Effector memory CD8-positive, alpha-beta T cell (primary cell): ENCODE data around the gene TSPAN16.

Experiments used
- ATAC-seq: fragments of 150-1000 bp; cut with Tn5 transposase; replicated peaks from 2 replicates; pipeline ENCODE4 v1.10.0; 2021; ENCODE audit warnings: mild to moderate bottlenecking, moderate library complexity
- DNase-seq, 3 experiments: peaks; one replicate each; pipeline ENCODE4 v3.0.0; 2021
- H3K27ac Mint-ChIP-seq, 2 donors: one replicate each; pipeline ENCODE4 v1.8.0; 2022; ENCODE audit warnings: mild to moderate bottlenecking in 2 of 2, mixed read lengths in 2 of 2, moderate library complexity in 2 of 2
- H3K27me3 Mint-ChIP-seq, 2 donors: one replicate each; pipeline ENCODE4 v1.8.0; 2022; ENCODE audit warnings: mixed read lengths in 2 of 2
- H3K36me3 Mint-ChIP-seq: one replicate; pipeline ENCODE4 v1.8.0; 2022; ENCODE audit warnings: mild to moderate bottlenecking, moderate library complexity, mixed read lengths; ENCODE audit not compliant: insufficient read depth
- H3K4me1 Mint-ChIP-seq, 2 donors: one replicate each; pipeline ENCODE4 v1.8.0; 2022; ENCODE audit warnings: low read depth in 2 of 2, mixed read lengths in 2 of 2
- H3K4me3 Mint-ChIP-seq, 2 donors: one replicate each; pipeline ENCODE4 v1.8.0; 2022; ENCODE audit warnings: mild to moderate bottlenecking in 2 of 2, mixed read lengths in 2 of 2, moderate library complexity in 2 of 2
- H3K9me3 Mint-ChIP-seq, 2 donors: one replicate each; pipeline ENCODE4 v1.8.0; 2022; ENCODE audit warnings: mixed read lengths in 2 of 2
- total RNA-seq, 9 experiments: gene quantifications; one replicate each; lab custom pipeline; 2026; lab: John Stamatoyannopoulos, UW

Gene TSPAN16, protein sequence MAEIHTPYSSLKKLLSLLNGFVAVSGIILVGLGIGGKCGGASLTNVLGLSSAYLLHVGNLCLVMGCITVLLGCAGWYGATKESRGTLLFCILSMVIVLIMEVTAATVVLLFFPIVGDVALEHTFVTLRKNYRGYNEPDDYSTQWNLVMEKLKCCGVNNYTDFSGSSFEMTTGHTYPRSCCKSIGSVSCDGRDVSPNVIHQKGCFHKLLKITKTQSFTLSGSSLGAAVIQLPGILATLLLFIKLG
- total RNA-seq: 0 to 0.07 (median 0) reads per million in 9 experiments

DNA sequence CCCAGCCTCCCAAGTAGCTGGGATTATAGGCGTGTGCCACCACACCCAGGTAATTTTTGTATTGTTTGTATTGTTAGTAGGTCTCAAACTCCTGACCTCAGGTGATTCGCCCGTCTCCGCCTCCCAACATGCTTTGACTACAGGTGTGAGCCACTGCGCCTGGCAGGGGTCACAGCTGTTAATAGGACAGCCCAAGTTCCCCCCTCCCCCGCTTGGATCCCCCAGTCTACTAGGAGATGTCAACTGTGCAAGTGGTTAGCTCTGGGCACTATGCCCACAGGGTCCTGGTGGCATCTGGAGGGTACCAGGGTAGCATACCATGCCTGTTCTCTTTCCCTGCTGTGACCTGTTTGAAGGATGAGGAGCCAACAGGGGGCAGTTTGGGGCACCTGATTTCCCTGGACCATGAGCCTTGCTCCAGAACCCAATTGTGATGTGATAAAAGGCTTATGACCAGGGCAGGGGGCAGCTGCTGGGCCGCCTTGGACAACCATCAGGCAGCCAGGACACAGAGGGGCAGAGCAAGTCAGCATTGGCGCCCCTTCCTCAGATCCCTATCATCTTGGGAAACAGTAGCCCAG lies at the start of gene TSPAN16:
Gene TSPAN16, plus strand, starts transcription at position 496 of the 581 bp plus-strand sequence. CDS start 138 bp downstream, outside the sequence.
- H3K4me3 Mint-ChIP-seq: no peak within 1 kb of the TSS
- H3K4me1 Mint-ChIP-seq: peaks cover 4 to 8% of the 10 kb centered on the region in 2 donors
- DNase-seq: no peak
- no peaks in the 10 kb centered on the region for H3K36me3 Mint-ChIP-seq
- no peaks in the 10 kb centered on the region for H3K9me3 Mint-ChIP-seq
- H3K27ac Mint-ChIP-seq: no peak within 1 kb of the TSS
- peaks cover 20 to 51% of the 10 kb centered on the region in 2 donors for H3K27me3 Mint-ChIP-seq
- no peak for ATAC-seq

DNA sequence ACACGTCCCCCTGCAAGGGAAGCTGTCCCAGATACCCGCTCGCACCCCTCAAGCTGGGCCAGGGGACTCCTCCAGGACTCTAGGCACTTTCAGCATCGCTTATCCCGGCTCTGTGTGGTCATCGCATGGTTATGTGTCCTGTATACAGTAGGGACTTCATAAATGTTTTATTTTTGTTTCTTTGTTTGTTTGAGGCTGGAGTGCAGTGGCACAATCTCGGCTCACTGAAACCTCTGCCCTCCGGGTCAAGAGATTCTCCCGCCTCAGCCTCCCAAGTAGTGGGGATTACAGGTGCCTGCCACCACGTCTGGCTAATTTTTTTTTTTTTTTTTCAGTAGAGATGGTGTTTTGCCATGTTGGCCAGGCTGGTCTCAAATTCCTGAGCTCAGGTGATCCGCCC lies 49.0 kb upstream of the TSPAN16 start:
- DNase-seq (no peak), ATAC-seq (no peak)
- Mint-ChIP-seq H3K27ac (no peak overlapping the region), H3K27me3 (peaks cover 0 to 29% of the 10 kb centered on the region in 2 donors), H3K4me3 (no peak overlapping the region), H3K36me3 (no peaks in the 10 kb centered on the region), H3K4me1 (peaks cover 0 to 10% of the 10 kb centered on the region in 2 donors), H3K9me3 (no peaks in the 10 kb centered on the region)

DNA sequence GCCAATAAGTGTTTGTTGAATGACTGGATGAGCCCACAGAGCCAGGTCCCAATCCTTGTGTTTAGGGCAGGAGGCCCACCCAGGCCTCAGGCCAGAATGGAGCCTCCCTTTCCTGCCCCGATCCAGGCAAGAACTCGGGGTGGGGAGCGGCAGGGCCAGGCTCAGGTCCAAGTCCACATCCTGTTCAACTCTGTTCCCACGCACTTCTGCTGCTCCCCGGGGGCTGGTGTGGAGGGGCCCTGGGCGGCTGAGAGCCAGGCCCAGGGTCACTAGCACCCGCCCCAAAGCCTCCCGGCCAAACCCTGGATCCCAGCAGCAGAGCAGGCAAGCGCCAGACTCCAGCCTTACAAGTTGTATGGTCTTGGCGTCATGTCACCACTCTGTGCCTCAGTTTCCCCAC lies 48.6 kb upstream of the TSPAN16 start:
- H3K4me1 Mint-ChIP-seq: peaks cover 0 to 10% of the 10 kb centered on the region in 2 donors
- H3K27ac Mint-ChIP-seq: no peak overlapping the region
- no peaks in the 10 kb centered on the region for H3K36me3 Mint-ChIP-seq
- ATAC-seq (no peak), DNase-seq (no peak)
- no peak overlapping the region for H3K4me3 Mint-ChIP-seq
- no peaks in the 10 kb centered on the region for H3K9me3 Mint-ChIP-seq
- H3K27me3 Mint-ChIP-seq: peaks cover 0 to 26% of the 10 kb centered on the region in 2 donors

DNA sequence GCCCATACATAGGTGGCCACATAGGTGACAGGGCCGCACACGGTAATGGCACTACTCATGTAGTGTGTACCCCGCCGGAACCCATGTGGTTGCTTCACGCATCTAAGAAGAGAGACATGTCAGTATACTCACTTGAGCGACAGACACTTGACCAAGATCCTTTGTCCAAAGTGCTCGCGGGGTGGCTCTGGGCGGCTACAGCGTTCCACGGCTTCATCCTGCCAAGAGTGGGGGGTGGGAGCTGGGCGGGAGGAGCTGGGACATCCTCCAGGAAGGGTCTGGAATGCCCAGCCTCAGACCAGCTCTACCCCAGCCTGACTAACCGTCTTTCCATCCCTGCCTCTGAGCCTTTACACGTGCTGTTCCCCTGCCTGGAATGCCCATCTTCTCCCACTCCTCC lies 48.0 kb upstream of the TSPAN16 start:
- Mint-ChIP-seq H3K27ac (no peak overlapping the region), H3K4me3 (no peak overlapping the region), H3K4me1 (peaks cover 0 to 8% of the 10 kb centered on the region in 2 donors), H3K27me3 (peaks cover 0 to 21% of the 10 kb centered on the region in 2 donors), H3K36me3 (no peaks in the 10 kb centered on the region), H3K9me3 (no peaks in the 10 kb centered on the region)
- DNase-seq: no peak
- ATAC-seq: no peak

DNA sequence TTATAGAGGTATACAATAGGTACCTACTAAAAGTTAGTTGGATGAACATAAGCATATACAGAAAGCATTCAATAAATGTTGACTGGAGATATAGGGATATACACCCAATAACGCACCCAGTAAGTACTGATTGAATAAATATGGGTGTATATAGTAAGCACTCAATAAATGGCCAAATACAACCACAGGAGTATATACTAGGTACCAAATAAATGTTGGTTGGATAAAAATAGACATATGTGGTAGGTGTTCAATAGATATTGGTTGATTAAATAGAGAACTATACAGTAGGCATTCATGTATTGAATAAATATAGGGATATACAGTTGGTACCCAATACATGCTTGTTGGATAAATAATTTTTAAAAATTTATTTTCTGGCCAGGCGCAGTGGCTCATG lies 47.1 kb upstream of the TSPAN16 start:
- H3K27ac Mint-ChIP-seq: no peak overlapping the region
- no peak for DNase-seq
- ATAC-seq: no peak
- H3K9me3 Mint-ChIP-seq: no peaks in the 10 kb centered on the region
- peaks cover 0 to 18% of the 10 kb centered on the region in 2 donors for H3K27me3 Mint-ChIP-seq
- no peak overlapping the region for H3K4me3 Mint-ChIP-seq
- H3K36me3 Mint-ChIP-seq: no peaks in the 10 kb centered on the region
- H3K4me1 Mint-ChIP-seq: peaks cover 0 to under 1% of the 10 kb centered on the region in 2 donors

DNA sequence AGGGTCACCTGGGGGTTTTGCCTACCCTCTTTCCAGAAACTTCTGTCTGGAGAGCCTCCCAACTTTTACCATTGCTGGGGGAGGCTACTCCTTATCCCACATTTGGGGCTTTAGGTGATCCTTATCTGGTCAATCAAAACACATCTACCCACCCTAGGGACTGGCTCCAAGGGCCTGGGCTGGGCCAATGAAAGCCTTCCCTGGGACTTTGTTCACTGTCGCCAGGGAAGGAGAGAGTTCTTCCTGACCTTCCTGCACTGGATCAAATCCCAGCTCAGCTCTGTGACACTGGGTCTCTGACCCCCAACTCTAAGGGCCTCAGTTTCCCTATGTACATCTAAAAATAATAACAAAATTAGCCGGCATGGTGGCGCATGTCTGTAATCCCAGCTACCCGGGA lies 44.7 kb upstream of the TSPAN16 start:
- Mint-ChIP-seq H3K27me3 (peaks cover 0 to 10% of the 10 kb centered on the region in 2 donors), H3K9me3 (no peaks in the 10 kb centered on the region), H3K36me3 (no peaks in the 10 kb centered on the region), H3K4me1 (no peaks in the 10 kb centered on the region), H3K27ac (no peak overlapping the region), H3K4me3 (no peak overlapping the region)
- ATAC-seq: no peak
- no peak for DNase-seq

DNA sequence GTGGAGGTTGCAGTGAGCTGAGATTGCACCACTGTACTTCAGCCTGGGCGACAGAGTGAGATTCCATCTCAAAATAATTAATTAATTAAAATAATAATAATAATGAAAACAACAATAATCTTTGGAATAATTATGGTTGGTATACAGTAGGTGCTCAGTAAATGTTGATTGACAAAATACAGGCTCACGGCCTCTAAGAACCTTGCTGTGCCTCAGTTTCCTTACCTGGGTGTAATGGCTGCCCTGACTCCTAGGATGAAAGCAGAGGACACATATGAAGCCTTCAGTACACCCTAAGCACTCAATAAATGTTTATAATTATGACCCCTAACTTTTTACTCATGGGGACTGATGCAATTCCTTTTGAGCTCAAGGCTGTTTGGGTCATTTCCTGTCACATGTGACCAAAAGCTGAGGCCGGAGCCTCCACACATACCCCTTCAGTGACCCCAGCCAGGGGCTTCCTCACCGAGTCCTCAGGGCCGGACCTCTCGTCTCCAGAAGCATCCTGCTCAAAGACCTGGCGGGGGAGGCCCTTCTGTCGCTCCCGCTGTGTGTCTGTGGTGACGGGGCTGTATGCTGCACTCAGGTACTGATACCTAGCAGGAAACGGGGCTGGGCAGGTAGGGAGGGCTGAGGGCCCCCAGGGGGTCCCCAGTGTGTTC lies 44.2 kb upstream of the TSPAN16 start:
- H3K36me3 Mint-ChIP-seq: no peaks in the 10 kb centered on the region
- no peak overlapping the region for H3K4me3 Mint-ChIP-seq
- no peaks in the 10 kb centered on the region for H3K4me1 Mint-ChIP-seq
- H3K27ac Mint-ChIP-seq: no peak overlapping the region
- no peaks in the 10 kb centered on the region for H3K9me3 Mint-ChIP-seq
- ATAC-seq: no peak
- DNase-seq: no peak
- peaks cover 0 to 4% of the 10 kb centered on the region in 2 donors for H3K27me3 Mint-ChIP-seq

DNA sequence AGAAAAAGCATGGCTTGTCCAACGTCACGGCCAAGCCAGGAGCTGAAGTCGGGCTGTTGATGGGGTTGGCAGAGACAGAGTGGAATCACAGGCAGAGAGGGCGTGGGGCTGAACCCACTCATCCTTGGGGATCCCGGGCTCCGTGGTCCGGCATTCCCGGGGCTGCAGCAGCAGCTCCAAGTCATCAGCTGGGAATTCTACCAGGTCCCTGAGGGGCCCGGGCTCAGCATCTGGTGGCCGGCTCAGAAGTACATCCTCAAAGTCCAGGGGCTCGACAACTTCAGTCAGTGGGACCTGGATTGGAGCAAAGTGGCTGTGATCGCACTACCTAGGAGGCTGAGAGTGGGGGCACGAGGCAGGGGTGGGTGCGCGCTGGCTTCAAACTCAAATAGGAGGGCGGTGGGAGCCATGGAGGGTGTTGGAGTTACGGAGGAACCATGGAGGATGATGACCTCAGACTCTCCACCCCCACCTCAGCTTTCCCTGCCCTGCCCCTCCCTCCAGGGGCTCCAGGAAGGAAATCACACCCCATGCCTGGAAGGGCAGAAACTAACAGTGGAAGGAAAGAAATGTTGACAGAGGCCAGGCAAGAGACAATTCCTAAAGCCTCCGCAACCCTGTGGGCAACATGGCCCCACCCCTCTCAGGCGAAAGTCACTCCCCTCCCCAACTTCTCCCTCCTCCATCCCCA lies 43.1 kb upstream of the TSPAN16 start:
- H3K9me3 Mint-ChIP-seq: no peaks in the 10 kb centered on the region
- H3K27ac Mint-ChIP-seq: no peak overlapping the region
- no peaks in the 10 kb centered on the region for H3K4me1 Mint-ChIP-seq
- no peaks in the 10 kb centered on the region for H3K36me3 Mint-ChIP-seq
- ATAC-seq: no peak
- H3K4me3 Mint-ChIP-seq: no peak overlapping the region
- DNase-seq: no peak
- H3K27me3 Mint-ChIP-seq: no peaks in the 10 kb centered on the region

DNA sequence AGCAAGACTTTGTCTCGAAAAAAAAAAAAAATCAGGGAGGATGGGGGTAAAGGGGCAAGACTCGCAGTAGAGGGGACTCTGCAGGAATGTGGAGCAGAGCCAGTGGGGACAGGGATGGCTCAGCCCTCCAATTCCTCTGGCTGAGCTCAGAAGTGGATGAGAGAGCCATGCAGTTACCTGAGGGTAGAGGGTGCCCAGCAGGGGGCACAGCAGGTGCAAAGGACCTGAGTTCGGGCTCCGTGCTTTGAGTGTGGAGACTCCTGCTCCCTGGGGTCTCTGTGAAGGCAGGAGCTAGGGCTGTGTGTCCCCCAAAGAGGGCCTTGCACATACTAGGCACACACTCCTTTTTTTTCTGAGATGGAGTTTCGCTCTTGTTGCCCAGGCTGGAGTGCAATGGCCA lies 41.3 kb upstream of the TSPAN16 start:
- no peak for ATAC-seq
- no peak overlapping the region for H3K27ac Mint-ChIP-seq
- no peak for DNase-seq
- no peak overlapping the region for H3K4me3 Mint-ChIP-seq
- no peaks in the 10 kb centered on the region for H3K9me3 Mint-ChIP-seq
- H3K27me3 Mint-ChIP-seq: no peaks in the 10 kb centered on the region
- H3K4me1 Mint-ChIP-seq: no peaks in the 10 kb centered on the region
- no peaks in the 10 kb centered on the region for H3K36me3 Mint-ChIP-seq

DNA sequence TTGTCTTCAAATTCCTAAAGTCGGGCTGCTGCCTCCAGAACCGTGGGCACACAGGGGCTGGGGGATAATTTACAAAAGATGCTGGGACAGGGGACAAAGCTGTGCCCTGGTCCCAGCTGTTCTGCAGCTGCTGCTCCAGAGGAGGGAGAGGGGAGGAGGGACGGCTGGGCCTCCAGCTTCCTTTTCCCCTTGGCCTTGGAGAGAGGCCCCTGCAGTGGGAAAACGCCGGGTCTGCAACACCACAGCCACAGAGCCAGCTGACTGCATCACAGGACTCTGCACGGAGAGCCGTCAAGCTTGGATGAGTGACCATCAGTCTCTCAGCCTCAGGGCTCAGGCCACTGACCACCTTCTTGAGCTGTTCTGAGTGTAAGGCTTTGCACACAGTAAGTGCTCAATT lies 39.8 kb upstream of the TSPAN16 start:
- Mint-ChIP-seq H3K27me3 (peaks cover 4 to 7% of the 10 kb centered on the region in 2 donors), H3K36me3 (no peaks in the 10 kb centered on the region), H3K4me1 (no peaks in the 10 kb centered on the region), H3K4me3 (no peak overlapping the region), H3K27ac (no peak overlapping the region), H3K9me3 (no peaks in the 10 kb centered on the region)
- DNase-seq (no peak), ATAC-seq (no peak)

DNA sequence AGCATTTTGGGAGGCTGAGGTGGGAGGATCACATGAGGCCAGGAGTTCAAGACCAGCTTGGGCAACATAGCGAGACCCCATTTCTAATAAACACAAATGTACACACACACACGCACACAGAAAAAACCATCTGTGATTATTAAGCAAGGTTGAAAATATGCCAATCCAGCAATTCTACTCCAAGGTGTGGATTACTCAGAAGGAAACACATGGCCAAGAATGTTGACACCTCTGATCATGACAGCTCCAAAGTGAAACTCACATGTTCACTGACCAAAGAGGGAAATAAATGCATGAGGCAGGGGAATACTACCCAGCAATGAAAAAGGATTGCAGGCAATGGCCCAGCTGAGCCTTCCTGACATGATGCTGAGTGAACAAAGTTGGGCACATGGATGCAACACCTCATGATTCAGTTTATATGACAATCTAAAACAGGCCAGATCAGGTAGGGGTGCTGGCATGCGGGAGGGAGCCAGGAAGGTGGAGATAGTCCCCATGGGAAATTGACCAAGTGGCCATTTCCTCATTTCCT lies 38.0 kb upstream of the TSPAN16 start:
- Mint-ChIP-seq H3K4me1 (no peaks in the 10 kb centered on the region), H3K27me3 (peaks cover 8 to 13% of the 10 kb centered on the region in 2 donors), H3K9me3 (no peaks in the 10 kb centered on the region), H3K4me3 (no peak overlapping the region), H3K27ac (no peak overlapping the region), H3K36me3 (no peaks in the 10 kb centered on the region)
- no peak for DNase-seq
- ATAC-seq: no peak

DNA sequence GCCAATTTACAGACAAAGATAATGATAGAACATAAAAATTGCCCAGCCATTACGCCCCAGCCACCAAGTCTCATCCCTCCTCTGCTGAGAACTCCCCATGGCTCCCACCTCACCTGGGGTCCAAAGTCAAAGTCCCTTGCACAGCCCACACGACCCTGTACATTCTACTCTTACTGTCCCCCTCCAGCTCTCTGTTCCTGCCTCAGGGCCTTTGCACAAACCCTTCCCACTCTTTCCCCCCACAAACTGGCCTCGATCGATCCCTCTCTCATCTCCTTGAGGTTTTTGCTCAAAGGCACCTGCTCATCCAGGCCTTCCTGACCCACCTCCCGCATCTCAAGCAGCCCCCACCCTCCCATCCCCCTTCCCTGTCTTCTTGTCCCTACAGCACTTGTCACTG lies 35.0 kb upstream of the TSPAN16 start:
- Mint-ChIP-seq H3K4me1 (no peaks in the 10 kb centered on the region), H3K9me3 (no peaks in the 10 kb centered on the region), H3K27ac (no peak overlapping the region), H3K4me3 (peak overlapping the region; percentile 44 to 66), H3K27me3 (peaks cover 28 to 43% of the 10 kb centered on the region in 2 donors), H3K36me3 (no peaks in the 10 kb centered on the region)
- ATAC-seq: no peak
- DNase-seq: no peak

DNA sequence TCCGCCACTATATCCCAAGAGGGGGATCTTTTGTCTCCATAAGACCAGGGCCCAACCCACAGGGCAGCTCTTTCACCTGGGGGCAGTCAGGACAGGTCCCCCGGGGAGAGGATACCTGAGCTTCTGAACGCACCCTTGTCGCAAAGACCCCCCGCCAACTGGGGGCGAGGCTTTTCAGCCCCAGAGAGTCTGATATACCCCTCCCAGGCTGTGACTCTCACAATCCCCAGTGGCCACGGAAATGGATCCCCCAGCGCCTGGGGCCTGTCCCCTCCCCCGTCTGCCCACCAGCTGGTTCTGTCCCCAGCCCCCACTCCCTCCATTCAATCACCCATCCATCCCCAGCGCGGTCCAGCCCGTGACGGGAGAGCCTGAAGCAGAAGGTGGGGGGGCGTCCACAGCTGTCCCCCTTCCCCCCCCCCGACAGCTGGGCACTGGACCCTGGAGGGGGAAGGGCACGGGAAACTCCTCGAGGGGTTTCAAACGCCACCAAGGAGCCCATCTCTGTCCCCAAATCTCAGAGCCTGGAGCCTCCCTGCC lies 34.5 kb upstream of the TSPAN16 start:
- no peaks in the 10 kb centered on the region for H3K9me3 Mint-ChIP-seq
- DNase-seq: no peak
- H3K4me3 Mint-ChIP-seq: peak overlapping the region; percentile 44 to 66
- H3K36me3 Mint-ChIP-seq: no peaks in the 10 kb centered on the region
- no peaks in the 10 kb centered on the region for H3K4me1 Mint-ChIP-seq
- no peak overlapping the region for H3K27ac Mint-ChIP-seq
- no peak for ATAC-seq
- peaks cover 31 to 48% of the 10 kb centered on the region in 2 donors for H3K27me3 Mint-ChIP-seq
